H9 (cell line): ENCODE data around the gene MYMK. TPM values are rescaled to one million over a fixed set of nuclear protein-coding genes. Genes with fewer than 3 reads are reported as not detected.

Experiments used
- DNase-seq: peaks from one replicate; pipeline ENCODE4 v3.0.0-alpha.2; 2017
- H2AFZ ChIP-seq: one replicate; pipeline ENCODE4 v1.6.1; 2013; ENCODE audit warnings: mild to moderate bottlenecking, low read length, control low read depth, moderate library complexity
- H2AK5ac ChIP-seq: 2 replicates; pipeline ENCODE4 v1.6.1; 2013; ENCODE audit warnings: low read length, control low read depth, mixed read lengths; ENCODE audit not compliant: insufficient read length
- H2BK120ac ChIP-seq: one replicate; pipeline ENCODE4 v1.6.1; 2013; ENCODE audit warnings: low read depth, mild to moderate bottlenecking, low read length, control low read depth, inconsistent platforms; ENCODE audit not compliant: poor library complexity, severe bottlenecking
- H2BK12ac ChIP-seq: 2 replicates; pipeline ENCODE4 v1.6.1; 2013; ENCODE audit warnings: low read length, control low read depth, mixed read lengths, low read depth; ENCODE audit not compliant: insufficient read length
- H2BK15ac ChIP-seq: 2 replicates; pipeline ENCODE4 v1.6.1; 2013; ENCODE audit warnings: low read depth, low read length, control low read depth
- H2BK20ac ChIP-seq: one replicate; pipeline ENCODE4 v1.6.1; 2013; ENCODE audit warnings: low read depth, mild to moderate bottlenecking, low read length, control low read depth, inconsistent platforms; ENCODE audit not compliant: poor library complexity, severe bottlenecking
- H2BK5ac ChIP-seq: 2 replicates; pipeline ENCODE4 v1.6.1; 2013; ENCODE audit warnings: low read length, control low read depth, mixed read lengths; ENCODE audit not compliant: insufficient read length
- H3K14ac ChIP-seq: 2 replicates; pipeline ENCODE4 v1.6.1; 2013; ENCODE audit warnings: low read length, control low read depth; ENCODE audit not compliant: insufficient read depth
- H3K18ac ChIP-seq: 2 replicates; pipeline ENCODE4 v1.6.1; 2013; ENCODE audit warnings: low read depth, mild to moderate bottlenecking, mixed read lengths, low read length, control low read depth; ENCODE audit not compliant: insufficient read length
- H3K23ac ChIP-seq: 2 replicates; pipeline ENCODE4 v1.6.1; 2013; ENCODE audit warnings: low read length, control low read depth, mixed read lengths, low read depth; ENCODE audit not compliant: insufficient read length
- H3K23me2 ChIP-seq: 2 replicates; pipeline ENCODE4 v1.6.1; 2013; ENCODE audit warnings: low read depth, mild to moderate bottlenecking, mixed read lengths, low read length, control low read depth; ENCODE audit not compliant: insufficient read length, poor library complexity, severe bottlenecking
- H3K27ac ChIP-seq: 2 replicates; pipeline ENCODE4 v1.5.1; 2013; ENCODE audit warnings: low read length, control low read depth, mixed read lengths, low read depth; ENCODE audit not compliant: insufficient read length
- H3K27me3 ChIP-seq: 2 replicates; pipeline ENCODE4 v1.6.1; 2013; ENCODE audit warnings: low read length, control low read depth, inconsistent platforms; ENCODE audit not compliant: insufficient read depth
- H3K4ac ChIP-seq: 2 replicates; pipeline ENCODE4 v1.6.1; 2013; ENCODE audit warnings: low read depth, mild to moderate bottlenecking, control low read depth, inconsistent platforms, low read length, moderate library complexity
- H3K4me1 ChIP-seq: 2 replicates; pipeline ENCODE4 v1.6.1; 2013; ENCODE audit warnings: low read length, control low read depth, inconsistent platforms; ENCODE audit not compliant: insufficient read depth
- H3K4me2 ChIP-seq: 2 replicates; pipeline ENCODE4 v1.6.1; 2013; ENCODE audit warnings: low read length, control low read depth, mixed read lengths; ENCODE audit not compliant: insufficient read length, insufficient read depth
- H3K56ac ChIP-seq: 2 replicates; pipeline ENCODE4 v1.6.1; 2013; ENCODE audit warnings: low read depth, mild to moderate bottlenecking, mixed read lengths, low read length, control low read depth; ENCODE audit not compliant: insufficient read length
- H3K79me1 ChIP-seq: 2 replicates; pipeline ENCODE4 v1.6.1; 2013; ENCODE audit warnings: low read depth, mild to moderate bottlenecking, moderate library complexity, low read length, control low read depth, inconsistent platforms; ENCODE audit not compliant: insufficient read depth, poor library complexity, severe bottlenecking
- H3K79me2 ChIP-seq: 2 replicates; pipeline ENCODE4 v1.6.1; 2013; ENCODE audit warnings: low read length, control low read depth, inconsistent platforms; ENCODE audit not compliant: insufficient read depth
- H3K9ac ChIP-seq: 2 replicates; pipeline ENCODE4 v1.6.1; 2013; ENCODE audit warnings: low read length, control low read depth, mixed read lengths; ENCODE audit not compliant: insufficient read length; ENCODE audit errors: extremely low read depth
- H3K9me3 ChIP-seq: one replicate; pipeline ENCODE4 v1.6.1; 2013; ENCODE audit warnings: low read depth, low read length, inconsistent platforms; ENCODE audit not compliant: control insufficient read depth
- H3T11ph ChIP-seq: one replicate; pipeline ENCODE4 v1.6.1; 2013; ENCODE audit warnings: mild to moderate bottlenecking, low read length, control low read depth, inconsistent platforms
- H4K20me1 ChIP-seq: one replicate; pipeline ENCODE4 v1.6.1; 2013; ENCODE audit not compliant: control insufficient read depth, insufficient read length, insufficient read depth
- H4K5ac ChIP-seq: 2 replicates; pipeline ENCODE4 v1.6.1; 2013; ENCODE audit warnings: low read depth, mild to moderate bottlenecking, mixed read lengths, low read length, control low read depth; ENCODE audit not compliant: insufficient read length
- H4K8ac ChIP-seq: replicated peaks from 2 replicates; pipeline ENCODE4 v1.6.1; 2013; ENCODE audit warnings: low read length, control low read depth, mixed read lengths, low read depth; ENCODE audit not compliant: insufficient read length
- H4K91ac ChIP-seq: 2 replicates; pipeline ENCODE4 v1.6.1; 2013; ENCODE audit warnings: low read depth, mild to moderate bottlenecking, moderate library complexity, mixed read lengths, low read length, control low read depth; ENCODE audit not compliant: insufficient read length
- H3K27ac Mint-ChIP-seq, 3 experiments: 2 replicates in 2 of 3; 3 replicates in 1 of 3; pipeline ENCODE4 v1.8.0; 2020 to 2021; ENCODE audit warnings: mixed read lengths in 3 of 3, mild to moderate bottlenecking in 1 of 3, moderate library complexity in 1 of 3
- H3K27me3 Mint-ChIP-seq: 2 replicates; pipeline ENCODE4 v1.8.0; 2021; ENCODE audit warnings: low read depth, mild to moderate bottlenecking, moderate library complexity, mixed read lengths
- H3K36me3 Mint-ChIP-seq, 3 experiments: 2 replicates in 2 of 3; 3 replicates in 1 of 3; pipeline ENCODE4 v1.8.0; 2020 to 2021; ENCODE audit warnings: low read depth in 3 of 3, mixed read lengths in 3 of 3; ENCODE audit not compliant: insufficient read depth in 1 of 3
- H3K4me1 Mint-ChIP-seq, 2 experiments: 2 replicates each; pipeline ENCODE4 v1.8.0; 2020; ENCODE audit warnings: mixed read lengths in 2 of 2
- H3K4me3 Mint-ChIP-seq, 2 experiments: 2 replicates in 1 of 2; 3 replicates in 1 of 2; pipeline ENCODE4 v1.8.0; 2020 to 2021; ENCODE audit warnings: mild to moderate bottlenecking in 2 of 2, mixed read lengths in 2 of 2, moderate library complexity in 1 of 2
- H3K9me3 Mint-ChIP-seq, 2 experiments: 2 replicates in 1 of 2; 3 replicates in 1 of 2; pipeline ENCODE4 v1.8.0; 2020; ENCODE audit warnings: mild to moderate bottlenecking in 2 of 2, mixed read lengths in 2 of 2, moderate library complexity in 1 of 2
- CTCF ChIP-seq: fragments of 200-600 bp; sonication (generic); conservative IDR thresholded peaks from 3 replicates; pipeline ENCODE4 v1.8.0; 2021; ENCODE audit warnings: antibody characterized with exemption, mild to moderate bottlenecking
- WGBS: extraction: QIAGEN DNeasy Blood & Tissue Kit; methylation state at CpG from one replicate; pipeline ENCODE4 v1.1.7; 2013; ENCODE audit warnings: missing lambda C conversion rate, low lambda C conversion rate, mixed read lengths; ENCODE audit not compliant: insufficient read length; ENCODE audit errors: extremely low coverage; 5-methylcytosine and 5-hydroxymethylcytosine counted together
- total RNA-seq: library from RNA; stranded (reverse); gene quantifications from 2 replicates; pipeline ENCODE4 v1.2.1, GENCODE V29; 2021

Gene MYMK
- total RNA-seq, 1 experiment from 2014 or later: not detected

DNA sequence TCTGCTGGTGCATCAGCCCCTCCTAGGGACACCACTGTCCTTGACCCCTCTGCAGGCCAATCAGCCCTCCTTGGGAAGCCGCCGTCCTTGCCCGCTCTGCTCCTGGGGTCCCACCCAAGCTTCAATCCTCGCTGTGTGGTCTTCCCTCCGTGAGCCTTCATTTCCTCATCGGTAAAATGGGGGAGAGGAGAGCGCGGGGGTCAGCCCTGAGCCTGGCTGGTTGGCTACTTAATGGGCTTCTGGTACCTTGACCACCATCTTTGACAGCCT is 33.2 kb downstream of the MYMK start:
- Histone ChIP-seq H4K5ac (no peak overlapping the region), H3K4me1 (no peaks in the 10 kb centered on the region), H2BK20ac (no peak overlapping the region), H2AK5ac (no peak overlapping the region), H3K27ac (no peak overlapping the region), H2AFZ (no peak overlapping the region), H3K14ac (no peak overlapping the region), H3K4me2 (no peak overlapping the region), H2BK15ac (no peak overlapping the region), H4K8ac (no peak overlapping the region), H4K20me1 (no peaks in the 10 kb centered on the region), H3K79me1 (no peaks in the 10 kb centered on the region), H3K18ac (no peak overlapping the region), H3K4ac (no peak overlapping the region), H3K9me3 (no peaks in the 10 kb centered on the region), H4K91ac (no peak overlapping the region), H3K79me2 (no peaks in the 10 kb centered on the region), H3T11ph (no peak overlapping the region), H3K56ac (no peak overlapping the region), H3K27me3 (no peaks in the 10 kb centered on the region), H2BK12ac (no peak overlapping the region), H2BK5ac (no peak overlapping the region), H3K9ac (no peak overlapping the region), H3K23ac (no peak overlapping the region), H3K23me2 (no peaks in the 10 kb centered on the region), H2BK120ac (no peak overlapping the region)
- Mint-ChIP-seq H3K27me3 (peaks cover 2% of the 10 kb centered on the region), H3K27ac (0 out of 7 replicates have a peak overlapping the region, but pooled peaks of 1 of the 3 experiments have one; percentile 15), H3K9me3 (no peaks in the 10 kb centered on the region), H3K4me1 (no peaks in the 10 kb centered on the region), H3K36me3 (no peaks in the 10 kb centered on the region), H3K4me3 (no peak overlapping the region)
- DNase-seq: no peak
- WGBS: no CpG with 5 or more reads among the region's 8 CpGs
- no peak for TF ChIP-seq CTCF
